ENCODE measurements around the gene SYDE2. TPM values are rescaled to one million over a fixed set of nuclear protein-coding genes. Genes with fewer than 3 reads are reported as not detected.

SYDE2 gene
- total RNA-seq, 1 donor from 2014 or later = 0.38 TPM

- H3K9me3 Mint-ChIP-seq = no peaks in the 10 kb centered on the region
- no peak overlapping the region for H3K27ac Mint-ChIP-seq
- H3K4me3 Mint-ChIP-seq = no peak overlapping the region
- CTCF ChIA-PET = interaction anchor here (2.0 kb wide), 1 partner anchor 10 kb away, joined by 5 read pairs; no protein-coding TSS in a partner anchor
- H3K27me3 Mint-ChIP-seq = no peaks in the 10 kb centered on the region
- DNase-seq (no peak), ATAC-seq (ENCODE audit: low read depth) (no peak)
- no peaks in the 10 kb centered on the region for H3K36me3 Mint-ChIP-seq (ENCODE audit: low read depth)
- POLR2A ChIA-PET = no interaction called here
- peaks cover 3% of the 10 kb centered on the region for H3K4me1 Mint-ChIP-seq
- TF ChIP-seq CTCF (IDR thresholded peaks at IDR 0.05) = no peak
- intact Hi-C loops (cut with micrococcal nuclease) = no loop called here
These were observed 43.6 kb upstream of the SYDE2 start for GRCh38 chr1:85244271-85245061.

- intact Hi-C loops (cut with micrococcal nuclease) = no loop called here
- POLR2A ChIA-PET = no interaction called here
- H3K36me3 Mint-ChIP-seq (ENCODE audit: low read depth) = no peaks in the 10 kb centered on the region
- no peak overlapping the region for H3K27ac Mint-ChIP-seq
- CTCF ChIA-PET = no interaction called here
- H3K4me1 Mint-ChIP-seq = peaks cover 3% of the 10 kb centered on the region
- no peak for TF ChIP-seq CTCF (IDR thresholded peaks at IDR 0.05)
- H3K27me3 Mint-ChIP-seq = no peaks in the 10 kb centered on the region
- no peaks in the 10 kb centered on the region for H3K9me3 Mint-ChIP-seq
- H3K4me3 Mint-ChIP-seq = no peak overlapping the region
- no peak for DNase-seq
- ATAC-seq (ENCODE audit: low read depth) = no peak
These were observed 42.6 kb upstream of the SYDE2 start for GRCh38 chr1:85243372-85243771.

- ChIA-PET POLR2A (no interaction called here), CTCF (interaction anchor here (1.2 to 1.7 kb wide), 3 partner anchors 10 to 296 kb away, joined by 3 to 7 read pairs (median 5); no protein-coding TSS in a partner anchor)
- Mint-ChIP-seq H3K9me3 (no peaks in the 10 kb centered on the region), H3K4me1 (peaks cover 3% of the 10 kb centered on the region), H3K27me3 (no peaks in the 10 kb centered on the region), H3K4me3 (no peak overlapping the region), H3K27ac (no peak overlapping the region), H3K36me3 (ENCODE audit: low read depth) (no peaks in the 10 kb centered on the region)
- no peak for TF ChIP-seq CTCF (IDR thresholded peaks at IDR 0.05)
- DNase-seq (no peak), ATAC-seq (ENCODE audit: low read depth) (no peak)
- intact Hi-C loops (cut with micrococcal nuclease) = no loop called here
These were observed 39.8 kb upstream of the SYDE2 start for GRCh38 chr1:85240643-85241042.

GRCh38 chr1:85240174-85240601 lies 39.4 kb upstream of the SYDE2 start:
- no peaks in the 10 kb centered on the region for H3K27me3 Mint-ChIP-seq
- H3K36me3 Mint-ChIP-seq (ENCODE audit: low read depth) = no peaks in the 10 kb centered on the region
- CTCF ChIA-PET = interaction anchor here (1.2 to 1.7 kb wide), 3 partner anchors 9 to 296 kb away, joined by 3 to 7 read pairs (median 5); no protein-coding TSS in a partner anchor
- POLR2A ChIA-PET = interaction anchor here (1.2 kb wide), 1 partner anchor 13 kb away, joined by 3 read pairs; no protein-coding TSS in a partner anchor
- H3K9me3 Mint-ChIP-seq = no peaks in the 10 kb centered on the region
- no peak for TF ChIP-seq CTCF (IDR thresholded peaks at IDR 0.05)
- DNase-seq (no peak), ATAC-seq (ENCODE audit: low read depth) (no peak)
- no peak overlapping the region for H3K4me3 Mint-ChIP-seq
- peaks cover 3% of the 10 kb centered on the region for H3K4me1 Mint-ChIP-seq
- intact Hi-C loops (cut with micrococcal nuclease) = no loop called here
- H3K27ac Mint-ChIP-seq = no peak overlapping the region

- intact Hi-C loops (cut with micrococcal nuclease) = no loop called here
- Mint-ChIP-seq H3K27ac (no peak overlapping the region), H3K4me1 (peaks cover 3% of the 10 kb centered on the region), H3K27me3 (peaks cover 2% of the 10 kb centered on the region), H3K9me3 (no peaks in the 10 kb centered on the region), H3K36me3 (ENCODE audit: low read depth) (no peaks in the 10 kb centered on the region), H3K4me3 (no peak overlapping the region)
- no peak for ATAC-seq (ENCODE audit: low read depth)
- ChIA-PET CTCF (no interaction called here), POLR2A (no interaction called here)
- no peak for DNase-seq
- no peak for TF ChIP-seq CTCF (IDR thresholded peaks at IDR 0.05)
These were observed 36.8 kb upstream of the SYDE2 start for GRCh38 chr1:85237613-85238012.

Measured in activated B cell treated with CpG ODN at 0.5 μM for 24 hours (primary cell).